ENCODE measurements around the gene TCF7L2.

DNA sequence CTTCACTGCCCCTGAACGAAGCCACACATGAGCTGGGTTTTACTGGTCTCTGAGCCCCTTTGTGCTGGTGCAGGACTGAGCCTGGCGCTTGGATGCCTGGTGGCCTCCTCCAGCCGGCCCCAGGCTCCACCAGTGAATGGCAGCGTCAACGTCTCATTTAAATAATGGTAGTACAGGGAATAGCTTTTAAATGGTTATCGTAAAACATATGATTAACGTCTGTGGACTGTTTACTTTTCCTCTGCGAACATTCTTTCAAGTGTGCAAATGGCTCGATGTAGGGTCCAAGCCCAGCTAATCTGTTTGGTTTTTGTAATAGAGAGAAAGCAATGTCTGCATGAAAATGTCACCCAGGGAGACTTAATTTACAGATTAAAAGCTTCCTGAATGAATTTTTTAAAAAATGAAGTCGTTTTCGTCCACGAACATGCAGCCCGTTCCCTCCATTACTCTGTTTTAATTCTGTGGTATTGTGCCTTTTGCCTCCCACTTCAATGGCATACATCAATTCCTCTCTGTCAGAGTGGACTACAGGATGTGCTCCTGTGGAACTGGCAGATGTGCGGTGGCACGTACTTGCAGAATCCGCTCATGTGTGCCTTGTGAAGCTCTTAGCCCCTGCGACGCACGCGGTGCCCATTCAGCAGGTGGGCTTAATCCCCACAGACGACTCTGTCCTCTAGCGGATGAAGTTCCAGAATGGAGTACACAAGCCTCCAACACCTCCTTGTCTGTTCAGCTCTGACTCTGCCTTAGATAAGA lies 192.7 kb downstream of the TCF7L2 start:
- TF ChIP-seq, protein P1, sequence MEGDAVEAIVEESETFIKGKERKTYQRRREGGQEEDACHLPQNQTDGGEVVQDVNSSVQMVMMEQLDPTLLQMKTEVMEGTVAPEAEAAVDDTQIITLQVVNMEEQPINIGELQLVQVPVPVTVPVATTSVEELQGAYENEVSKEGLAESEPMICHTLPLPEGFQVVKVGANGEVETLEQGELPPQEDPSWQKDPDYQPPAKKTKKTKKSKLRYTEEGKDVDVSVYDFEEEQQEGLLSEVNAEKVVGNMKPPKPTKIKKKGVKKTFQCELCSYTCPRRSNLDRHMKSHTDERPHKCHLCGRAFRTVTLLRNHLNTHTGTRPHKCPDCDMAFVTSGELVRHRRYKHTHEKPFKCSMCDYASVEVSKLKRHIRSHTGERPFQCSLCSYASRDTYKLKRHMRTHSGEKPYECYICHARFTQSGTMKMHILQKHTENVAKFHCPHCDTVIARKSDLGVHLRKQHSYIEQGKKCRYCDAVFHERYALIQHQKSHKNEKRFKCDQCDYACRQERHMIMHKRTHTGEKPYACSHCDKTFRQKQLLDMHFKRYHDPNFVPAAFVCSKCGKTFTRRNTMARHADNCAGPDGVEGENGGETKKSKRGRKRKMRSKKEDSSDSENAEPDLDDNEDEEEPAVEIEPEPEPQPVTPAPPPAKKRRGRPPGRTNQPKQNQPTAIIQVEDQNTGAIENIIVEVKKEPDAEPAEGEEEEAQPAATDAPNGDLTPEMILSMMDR (IDR thresholded peaks at IDR 0.05) = no peak
- no peak for TF ChIP-seq POLR2A (IDR thresholded peaks at IDR 0.05)
